Parathyroid adenoma (tissue), 2 donors: ENCODE measurements around the gene COL6A3.

Experiments used
- H2AFZ ChIP-seq: fragments of 300-600 bp; sonication (generic); one replicate; pipeline ENCODE4 v1.7.0; 2017; ENCODE audit warnings: antibody characterized with exemption, mild to moderate bottlenecking
- H3K27ac ChIP-seq: fragments of 300-600 bp; sonication (generic); one replicate; pipeline ENCODE4 v1.7.0; 2017
- H3K27me3 ChIP-seq: fragments of 300-600 bp; sonication (generic); one replicate; pipeline ENCODE4 v1.7.0; 2017; ENCODE audit warnings: low read length; ENCODE audit not compliant: control insufficient read depth, insufficient read depth
- H3K36me3 ChIP-seq: fragments of 300-600 bp; sonication (generic); one replicate; pipeline ENCODE4 v1.7.0; 2017; ENCODE audit warnings: low read length; ENCODE audit not compliant: control insufficient read depth, insufficient read depth
- H3K4me1 ChIP-seq: fragments of 300-600 bp; sonication (generic); one replicate; pipeline ENCODE4 v1.7.0; 2017; ENCODE audit warnings: control low read depth
- H3K4me2 ChIP-seq: fragments of 300-600 bp; sonication (generic); one replicate; pipeline ENCODE4 v1.7.0; 2017; ENCODE audit warnings: low read length
- H3K4me3 ChIP-seq: fragments of 300-600 bp; sonication (generic); one replicate; pipeline ENCODE4 v1.7.0; 2017; ENCODE audit warnings: low read depth, low read length
- H3K79me2 ChIP-seq: fragments of 300-600 bp; sonication (generic); one replicate; pipeline ENCODE4 v1.7.0; 2017; ENCODE audit warnings: control low read depth
- H3K9ac ChIP-seq: fragments of 300-600 bp; sonication (generic); one replicate; pipeline ENCODE4 v1.7.0; 2017; ENCODE audit warnings: mild to moderate bottlenecking
- H3K9me3 ChIP-seq: fragments of 300-600 bp; sonication (generic); one replicate; pipeline ENCODE4 v1.7.0; 2017; ENCODE audit warnings: low read length; ENCODE audit not compliant: control insufficient read depth
- TF ChIP-seq, protein P1 (sequence below): fragments of 300-600 bp; sonication (generic); IDR thresholded peaks from one replicate; pipeline ENCODE4 v1.7.0; 2017; ENCODE audit warnings: antibody characterized with exemption, mild to moderate bottlenecking
- donor health status: primary hyperparathyroidism.

COL6A3 gene

GRCh38 chr2:237361194-237362004 is 52.6 kb downstream of the COL6A3 start:
- H2AFZ ChIP-seq = no peak overlapping the region
- no peak overlapping the region for H3K9ac ChIP-seq
- H3K79me2 ChIP-seq = no peaks in the 10 kb centered on the region
- H3K9me3 ChIP-seq = no peaks in the 10 kb centered on the region
- no peaks in the 10 kb centered on the region for H3K27me3 ChIP-seq
- H3K4me2 ChIP-seq = no peak overlapping the region
- H3K4me1 ChIP-seq = no peaks in the 10 kb centered on the region
- no peak overlapping the region for H3K27ac ChIP-seq
- no peaks in the 10 kb centered on the region for H3K36me3 ChIP-seq
- TF ChIP-seq, protein P1, sequence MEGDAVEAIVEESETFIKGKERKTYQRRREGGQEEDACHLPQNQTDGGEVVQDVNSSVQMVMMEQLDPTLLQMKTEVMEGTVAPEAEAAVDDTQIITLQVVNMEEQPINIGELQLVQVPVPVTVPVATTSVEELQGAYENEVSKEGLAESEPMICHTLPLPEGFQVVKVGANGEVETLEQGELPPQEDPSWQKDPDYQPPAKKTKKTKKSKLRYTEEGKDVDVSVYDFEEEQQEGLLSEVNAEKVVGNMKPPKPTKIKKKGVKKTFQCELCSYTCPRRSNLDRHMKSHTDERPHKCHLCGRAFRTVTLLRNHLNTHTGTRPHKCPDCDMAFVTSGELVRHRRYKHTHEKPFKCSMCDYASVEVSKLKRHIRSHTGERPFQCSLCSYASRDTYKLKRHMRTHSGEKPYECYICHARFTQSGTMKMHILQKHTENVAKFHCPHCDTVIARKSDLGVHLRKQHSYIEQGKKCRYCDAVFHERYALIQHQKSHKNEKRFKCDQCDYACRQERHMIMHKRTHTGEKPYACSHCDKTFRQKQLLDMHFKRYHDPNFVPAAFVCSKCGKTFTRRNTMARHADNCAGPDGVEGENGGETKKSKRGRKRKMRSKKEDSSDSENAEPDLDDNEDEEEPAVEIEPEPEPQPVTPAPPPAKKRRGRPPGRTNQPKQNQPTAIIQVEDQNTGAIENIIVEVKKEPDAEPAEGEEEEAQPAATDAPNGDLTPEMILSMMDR = no peak
- H3K4me3 ChIP-seq = no peak overlapping the region

DNA sequence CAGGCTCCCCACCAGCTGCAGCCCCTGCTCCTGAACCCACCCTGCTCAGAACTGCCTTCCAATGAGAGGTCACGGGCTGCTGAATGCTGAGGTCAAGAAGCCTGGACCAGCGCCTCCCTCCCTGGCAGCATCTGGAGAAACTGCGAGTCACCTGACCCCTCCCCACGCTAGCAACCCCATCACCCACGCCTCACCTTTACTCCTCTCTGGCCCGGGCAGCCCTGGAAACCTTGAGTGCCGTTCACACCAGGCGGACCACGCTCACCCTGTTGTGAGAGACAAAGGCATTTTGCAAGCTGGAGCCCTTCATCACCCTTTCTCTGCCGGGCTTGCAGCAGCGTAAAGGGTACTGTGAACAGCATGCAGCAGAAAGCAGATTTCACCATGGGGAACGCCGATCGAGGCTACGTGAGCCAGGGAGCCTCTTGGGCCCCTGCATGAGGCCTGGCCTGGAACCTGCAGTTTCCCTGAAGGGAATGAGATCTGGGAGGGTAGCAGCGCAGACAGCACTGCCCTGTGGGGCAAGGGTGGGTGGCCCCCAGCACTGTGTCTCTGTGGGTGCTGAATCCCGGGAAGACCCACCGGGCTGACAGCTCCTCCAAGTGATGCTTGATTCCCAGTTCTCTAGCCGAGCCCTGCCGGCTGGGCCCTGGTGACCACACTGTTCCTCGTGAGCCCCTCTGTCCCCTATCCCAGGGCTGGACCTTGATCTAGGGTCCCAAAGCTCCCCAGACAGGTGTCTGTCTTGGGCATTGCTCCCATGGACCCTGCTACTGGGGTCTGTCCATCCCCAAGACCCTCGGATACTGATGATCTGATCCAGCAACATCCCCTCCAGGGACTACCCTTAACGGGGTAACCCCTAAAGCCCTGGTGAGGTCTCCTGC is 53.8 kb downstream of the COL6A3 start:
- Histone ChIP-seq H3K27me3 (no peaks in the 10 kb centered on the region), H3K79me2 (no peaks in the 10 kb centered on the region), H3K4me1 (no peaks in the 10 kb centered on the region), H3K36me3 (no peaks in the 10 kb centered on the region), H3K9me3 (no peaks in the 10 kb centered on the region), H3K9ac (no peak overlapping the region), H3K27ac (no peak overlapping the region), H2AFZ (no peak overlapping the region), H3K4me3 (no peak overlapping the region), H3K4me2 (no peak overlapping the region)
- TF ChIP-seq, protein P1 = no peak

DNA sequence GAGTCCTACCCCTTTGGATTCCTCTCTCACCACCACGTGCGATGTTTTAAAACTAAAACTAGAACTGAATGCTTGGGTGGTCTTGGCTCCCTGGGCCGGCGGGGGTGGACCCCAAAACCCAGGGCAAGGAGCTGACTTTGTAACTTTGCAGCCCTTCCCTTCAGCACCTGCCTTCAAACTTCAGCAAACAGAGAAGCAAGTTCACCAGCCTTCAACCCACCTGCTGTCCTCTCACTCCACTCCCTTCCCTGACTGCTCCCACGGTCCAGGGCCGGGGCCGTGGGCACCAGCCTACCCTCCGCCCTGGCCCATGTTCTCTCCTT is 54.5 kb downstream of the COL6A3 start:
- no peaks in the 10 kb centered on the region for H3K4me1 ChIP-seq
- H3K27me3 ChIP-seq = no peaks in the 10 kb centered on the region
- TF ChIP-seq, protein P1 = no peak
- H3K4me2 ChIP-seq = no peak overlapping the region
- H3K27ac ChIP-seq = no peak overlapping the region
- no peaks in the 10 kb centered on the region for H3K79me2 ChIP-seq
- no peaks in the 10 kb centered on the region for H3K36me3 ChIP-seq
- no peaks in the 10 kb centered on the region for H3K9me3 ChIP-seq
- H3K9ac ChIP-seq = no peak overlapping the region
- no peak overlapping the region for H2AFZ ChIP-seq
- no peak overlapping the region for H3K4me3 ChIP-seq

DNA sequence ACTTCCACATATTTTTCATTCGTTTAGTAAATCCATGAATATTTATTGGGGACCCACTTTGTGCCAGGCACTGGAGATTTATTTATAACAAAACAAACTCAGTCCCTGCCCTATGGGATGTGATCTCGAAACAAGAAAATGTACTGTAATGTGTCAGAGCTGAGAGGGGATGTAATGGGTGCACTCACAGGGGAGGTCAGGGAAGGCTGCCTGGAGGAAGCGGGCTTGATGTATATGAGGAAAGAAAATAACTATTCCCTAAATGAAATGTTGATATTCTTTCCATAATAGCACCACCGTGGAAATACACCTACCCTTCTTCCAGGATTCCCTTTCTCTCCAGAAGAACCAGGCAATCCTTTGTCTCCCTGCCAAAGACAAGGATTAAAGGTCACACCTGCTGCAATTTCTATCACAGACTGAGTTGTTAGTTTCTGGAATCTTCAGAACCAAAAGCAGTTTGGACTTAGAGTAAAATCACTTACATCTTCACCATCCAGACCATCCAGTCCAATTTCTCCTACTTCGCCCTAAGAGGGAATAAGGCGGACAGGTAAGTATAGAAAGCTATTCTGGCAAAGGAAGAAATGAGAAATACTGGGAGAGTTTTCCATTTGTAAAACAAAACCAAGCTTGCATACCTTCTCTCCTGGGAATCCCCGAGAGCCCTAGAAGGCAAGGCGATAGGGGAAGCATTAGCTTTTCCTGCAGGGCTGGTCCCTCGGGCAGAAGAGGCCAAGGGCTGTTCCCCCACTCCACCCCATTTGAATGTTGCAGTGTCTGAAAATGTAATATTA is 55.0 kb downstream of the COL6A3 start:
- Histone ChIP-seq H3K4me3 (no peak overlapping the region), H3K9ac (no peak overlapping the region), H3K27me3 (no peaks in the 10 kb centered on the region), H3K27ac (no peak overlapping the region), H3K4me1 (no peaks in the 10 kb centered on the region), H3K4me2 (no peak overlapping the region), H3K79me2 (no peaks in the 10 kb centered on the region), H3K36me3 (no peaks in the 10 kb centered on the region), H3K9me3 (no peaks in the 10 kb centered on the region), H2AFZ (no peak overlapping the region)
- TF ChIP-seq, protein P1 = no peak
